B cell (primary cell): ENCODE measurements around the gene SLC25A13.

Experiments used
- CTCF ChIP-seq: fragments of 200-600 bp; IDR thresholded peaks from one replicate; pipeline ENCODE4 v1.8.0; 2022; ENCODE audit warnings: antibody characterized with exemption, mild to moderate bottlenecking
- EZH2 ChIP-seq: IDR thresholded peaks from 2 replicates; pipeline ENCODE4 v1.6.1; 2012; ENCODE audit warnings: borderline replicate concordance, low read depth, mild to moderate bottlenecking, moderate library complexity, low read length; ENCODE audit not compliant: insufficient read depth, poor library complexity, severe bottlenecking

GRCh38 chr7:96161897-96162296 is 160.0 kb downstream of the SLC25A13 start:
- no peak for TF ChIP-seq EZH2
- TF ChIP-seq CTCF, result no peak
